Stimulated activated CD8-positive, alpha-beta memory T cell treated with anti-CD3 and anti-CD28 coated beads, Interleukin-4, amount 100 ng/mL, for 1 hour (primary cell): ENCODE data around the gene AEBP1.

Experiments used
- DNase-seq, 2 donors: peaks; one replicate each; pipeline ENCODE4 v3.0.0-alpha.2; 2020; ENCODE audit warnings: low read depth in 2 of 2, low spot score in 1 of 2

The AEBP1 gene

GRCh38 chr7:44103923-44104859, at the start of gene AEBP1:
TSS of gene AEBP1 (plus strand) at chr7:44104345. CDS start at chr7:44104666, 321 bp downstream.
- DNase-seq = no peak

DNA sequence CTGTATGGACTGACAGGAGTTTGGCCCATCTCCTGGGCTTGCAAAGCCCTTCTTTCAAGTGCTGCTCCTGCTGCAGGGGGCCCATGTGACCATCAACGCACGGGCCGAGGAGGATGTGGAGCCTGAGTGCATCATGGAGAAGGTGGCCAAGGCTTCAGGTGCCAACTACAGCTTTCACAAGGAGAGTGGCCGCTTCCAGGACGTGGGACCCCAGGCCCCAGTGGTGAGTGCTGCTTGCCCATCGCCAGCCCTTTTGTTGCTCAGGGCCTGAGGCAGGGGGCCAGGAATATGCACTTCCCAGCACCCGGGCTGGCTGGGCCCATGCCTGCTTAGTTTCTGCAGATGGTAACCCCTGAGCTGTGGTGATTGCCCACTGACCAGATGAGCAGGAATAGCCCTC, 47.5 kb upstream of the AEBP1 start:
- no peak for DNase-seq

GRCh38 chr7:44057181-44057848, 46.8 kb upstream of the AEBP1 start:
- DNase-seq = no peak

GRCh38 chr7:44057849-44058758, 46.0 kb upstream of the AEBP1 start:
- no peak for DNase-seq

DNA sequence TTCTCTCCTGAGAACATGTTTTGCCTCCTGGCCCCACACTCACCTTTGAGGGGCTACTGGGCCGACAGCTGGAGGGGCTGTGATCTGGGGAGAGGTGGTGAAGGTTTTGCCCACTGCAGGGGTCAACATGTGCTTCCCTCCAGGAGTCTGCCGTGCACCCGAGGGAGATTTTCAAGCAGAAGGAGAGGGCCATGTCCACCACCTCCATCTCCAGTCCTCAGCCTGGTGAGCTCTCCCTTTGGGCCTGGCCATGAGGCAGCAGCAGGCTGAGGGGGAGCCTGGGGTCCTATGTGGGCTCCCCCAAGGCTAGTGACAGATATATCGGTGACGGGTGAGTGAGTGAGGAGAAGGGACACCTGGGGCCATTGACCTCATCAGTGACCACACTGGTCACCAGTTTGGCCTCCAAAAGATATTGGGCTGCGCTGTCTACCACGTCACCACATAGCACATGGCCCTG, 45.4 kb upstream of the AEBP1 start:
- DNase-seq = no peak

DNA sequence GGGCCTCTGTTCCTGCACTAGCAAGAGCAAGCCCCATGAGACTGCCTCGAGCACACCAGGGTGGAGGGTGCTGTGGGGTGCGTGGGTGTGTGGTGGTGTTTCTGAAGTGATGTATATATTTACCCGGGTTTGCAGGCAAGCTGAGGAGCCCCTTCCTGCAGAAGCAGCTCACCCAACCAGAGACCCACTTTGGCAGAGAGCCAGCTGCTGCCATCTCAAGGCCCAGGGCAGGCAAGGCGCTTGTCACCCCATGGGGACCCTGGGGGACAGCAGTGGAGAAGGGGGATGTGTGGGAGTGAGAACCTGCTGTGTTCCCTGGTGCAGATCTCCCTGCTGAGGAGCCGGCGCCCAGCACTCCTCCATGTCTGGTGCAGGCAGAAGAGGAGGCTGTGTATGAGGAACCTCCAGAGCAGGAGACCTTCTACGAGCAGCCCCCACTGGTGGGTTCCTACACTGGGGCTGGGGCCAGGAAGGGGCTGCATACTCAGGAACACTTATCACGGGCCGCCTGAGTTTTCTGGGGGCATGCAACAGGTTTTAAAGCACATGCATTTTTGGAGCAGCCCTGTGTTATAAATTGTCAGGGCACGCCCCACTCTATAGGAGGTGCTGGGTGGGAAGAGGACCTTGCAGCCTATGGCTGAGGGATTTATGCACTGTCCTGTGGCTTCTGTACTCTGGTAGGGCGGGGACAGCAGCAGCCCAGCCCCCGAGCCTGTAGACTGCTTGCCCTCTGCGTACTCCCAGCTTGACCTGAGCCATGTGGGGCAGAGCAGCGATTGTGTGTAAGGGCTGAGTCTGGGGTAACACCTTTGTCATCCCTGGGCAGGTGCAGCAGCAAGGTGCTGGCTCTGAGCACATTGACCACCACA, 44.7 kb upstream of the AEBP1 start:
- DNase-seq = no peak

GRCh38 chr7:44060091-44060947, 43.8 kb upstream of the AEBP1 start:
- DNase-seq = no peak

DNA sequence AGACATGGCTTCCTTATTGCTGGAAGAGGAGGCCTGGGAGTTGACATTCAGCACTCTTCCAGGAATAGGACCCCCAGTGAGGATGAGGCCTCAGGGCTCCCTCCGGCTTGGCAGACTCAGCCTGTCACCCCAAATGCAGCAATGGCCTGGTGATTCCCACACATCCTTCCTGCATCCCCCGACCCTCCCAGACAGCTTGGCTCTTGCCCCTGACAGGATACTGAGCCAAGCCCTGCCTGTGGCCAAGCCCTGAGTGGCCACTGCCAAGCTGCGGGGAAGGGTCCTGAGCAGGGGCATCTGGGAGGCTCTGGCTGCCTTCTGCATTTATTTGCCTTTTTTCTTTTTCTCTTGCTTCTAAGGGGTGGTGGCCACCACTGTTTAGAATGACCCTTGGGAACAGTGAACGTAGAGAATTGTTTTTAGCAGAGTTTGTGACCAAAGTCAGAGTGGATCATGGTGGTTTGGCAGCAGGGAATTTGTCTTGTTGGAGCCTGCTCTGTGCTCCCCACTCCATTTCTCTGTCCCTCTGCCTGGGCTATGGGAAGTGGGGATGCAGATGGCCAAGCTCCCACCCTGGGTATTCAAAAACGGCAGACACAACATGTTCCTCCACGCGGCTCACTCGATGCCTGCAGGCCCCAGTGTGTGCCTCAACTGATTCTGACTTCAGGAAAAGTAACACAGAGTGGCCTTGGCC, 43.0 kb upstream of the AEBP1 start:
- DNase-seq = no peak

DNA sequence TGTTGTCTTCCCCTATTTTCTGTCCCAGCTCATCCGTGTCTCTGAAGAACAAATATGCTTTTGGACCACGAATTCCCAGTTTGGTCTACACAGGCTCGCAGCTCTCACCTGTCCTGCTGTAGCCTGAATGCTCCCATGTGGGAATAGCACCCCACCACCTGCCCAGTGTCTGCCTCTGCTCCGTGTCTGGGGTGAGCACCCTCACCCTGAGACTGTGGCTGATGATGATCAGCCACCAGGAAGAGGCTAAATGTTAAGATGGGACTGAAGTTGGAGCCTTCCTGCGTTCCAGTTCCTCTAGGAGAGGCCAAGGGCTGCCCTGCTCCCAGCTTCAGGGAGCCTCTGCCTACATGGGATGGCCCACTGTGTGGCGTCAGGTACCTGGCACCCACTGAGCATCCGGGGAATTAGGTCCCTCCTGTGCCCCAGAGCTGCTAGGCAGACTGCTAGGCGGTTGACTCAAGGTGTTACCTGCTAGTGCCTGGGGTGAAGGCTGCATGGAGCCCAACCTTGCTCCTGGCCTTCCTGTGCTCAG, 42.4 kb upstream of the AEBP1 start:
- no peak for DNase-seq

DNA sequence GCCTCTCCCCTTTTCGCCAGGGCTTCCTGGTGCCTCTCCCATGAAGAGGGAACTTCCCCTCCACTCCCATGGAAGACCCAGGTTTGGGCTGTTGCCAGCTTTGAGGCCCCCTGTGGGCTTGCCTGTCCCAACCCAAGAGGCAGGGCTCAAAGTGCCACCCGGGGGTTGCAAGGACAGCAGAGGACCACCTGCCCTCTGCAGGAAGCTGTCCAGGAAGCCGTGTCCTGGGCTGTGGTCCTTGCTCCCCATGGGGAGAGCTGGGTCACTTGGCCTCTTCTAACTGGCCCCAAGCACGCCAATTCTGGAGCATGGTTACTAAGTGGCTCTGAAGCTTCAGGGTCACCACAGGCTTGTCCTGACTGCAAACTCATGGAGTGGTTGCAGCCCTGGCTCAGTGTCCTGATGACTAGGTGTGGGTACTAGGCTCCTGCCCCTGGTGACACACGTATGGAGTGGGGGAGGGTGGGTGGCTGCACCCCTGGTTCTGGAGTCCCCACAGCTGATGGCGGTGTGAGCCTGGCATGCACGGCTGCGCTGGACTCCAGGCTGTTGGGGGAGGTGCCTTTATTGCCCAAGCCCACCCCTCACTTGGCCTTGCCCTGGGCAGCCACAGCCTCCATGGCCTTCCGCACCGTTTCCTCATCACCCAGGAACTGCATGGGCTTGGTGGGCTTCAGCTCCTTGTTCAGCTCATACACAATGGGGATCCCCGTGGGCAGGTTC, 41.8 kb upstream of the AEBP1 start:
- no peak for DNase-seq

GRCh38 chr7:44062903-44063295, 41.2 kb upstream of the AEBP1 start:
- no peak for DNase-seq

GRCh38 chr7:44063547-44063893, 40.6 kb upstream of the AEBP1 start:
- DNase-seq = no peak

- DNase-seq = no peak
These were observed 40.1 kb upstream of the AEBP1 start for GRCh38 chr7:44063894-44064651.

DNA sequence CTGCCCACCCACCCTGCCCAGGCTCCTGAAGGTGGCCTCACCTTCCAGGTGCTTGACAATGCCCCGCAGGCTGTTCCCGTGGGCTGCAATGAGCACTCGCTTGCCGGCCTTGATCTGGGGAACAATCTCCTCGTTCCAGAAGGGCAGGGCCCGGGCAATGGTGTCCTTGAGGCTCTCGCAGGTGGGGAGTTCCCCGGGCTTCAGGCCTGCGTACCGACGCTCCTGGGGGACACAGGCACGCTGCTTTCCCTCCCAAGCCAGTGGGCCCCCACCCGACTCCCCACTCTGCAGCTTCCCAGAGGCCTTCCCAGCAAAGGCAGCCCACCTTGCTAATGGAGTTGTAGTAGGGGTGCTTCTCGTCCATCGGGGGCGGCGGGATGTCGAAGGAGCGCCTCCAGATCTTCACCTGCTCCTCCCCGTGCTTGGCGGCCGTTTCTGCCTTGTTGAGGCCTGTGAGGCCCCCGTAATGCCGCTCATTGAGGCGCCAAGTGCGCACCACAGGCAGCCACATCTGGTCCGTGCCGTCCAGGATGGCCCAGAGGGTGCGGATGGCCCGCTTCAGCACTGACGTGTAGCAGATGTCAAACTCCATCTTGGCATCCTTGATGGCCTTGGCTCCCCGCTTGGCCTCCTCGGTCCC, 39.2 kb upstream of the AEBP1 start:
- no peak for DNase-seq

DNA sequence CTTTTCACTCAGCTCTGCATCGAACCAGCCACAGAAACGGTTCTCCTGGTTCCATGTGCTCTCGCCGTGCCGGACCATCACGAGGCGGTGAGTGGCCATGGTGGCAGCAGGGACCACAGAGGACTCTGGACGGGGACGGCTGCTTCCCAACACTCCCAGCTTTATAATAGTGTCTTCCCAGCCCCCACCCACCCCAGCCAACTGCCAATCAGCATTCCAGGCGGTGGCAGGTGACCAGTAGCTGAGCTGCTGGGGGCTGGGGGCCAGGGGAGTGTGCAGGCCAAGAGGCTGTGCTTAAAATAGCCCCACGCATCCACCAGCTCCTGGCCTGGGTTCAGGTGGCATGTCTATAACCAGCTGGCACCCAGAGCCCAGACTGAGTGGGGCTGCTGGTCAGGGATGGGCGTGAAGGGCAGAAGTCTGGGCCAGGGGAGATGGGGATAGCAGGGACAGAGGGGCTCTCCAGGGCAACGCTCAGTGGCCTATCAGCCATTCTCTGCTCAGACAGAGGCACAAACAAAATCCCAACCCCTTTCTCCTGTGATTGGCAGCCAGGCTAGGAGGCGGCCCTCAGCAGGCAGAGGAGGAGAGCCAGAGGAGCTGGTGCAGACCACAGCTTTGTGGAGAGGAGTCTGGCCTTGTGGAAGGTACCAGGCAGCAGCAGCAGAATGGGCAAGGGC, 38.6 kb upstream of the AEBP1 start, which contains the start of gene PGAM2:
Gene PGAM2 (minus strand): TSS at position 137 of the 680 bp plus-strand sequence. CDS start 38 bp downstream, at position 99.
- DNase-seq = no peak

DNA sequence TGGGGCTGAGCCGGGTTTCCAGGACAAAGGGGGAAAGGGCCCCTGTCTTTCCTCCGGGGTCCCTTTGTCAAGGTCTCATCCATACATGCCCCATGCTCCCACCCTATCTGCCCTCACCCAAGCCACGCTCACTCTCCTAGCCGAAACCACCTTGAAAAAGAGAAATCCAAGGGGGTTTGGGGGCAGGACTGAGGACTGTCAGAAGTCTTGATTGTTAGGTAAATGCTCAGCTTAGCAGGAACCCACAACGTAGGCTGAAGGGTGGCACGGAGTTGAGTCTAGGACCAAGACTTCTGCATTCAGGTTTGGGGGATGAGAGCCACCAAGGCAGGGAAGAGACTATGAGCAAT, 38.1 kb upstream of the AEBP1 start:
- DNase-seq = no peak
